ENCODE measurements around the gene PLPPR1.

- TF ChIP-seq POLR2A (IDR thresholded peaks at IDR 0.05) (no peak), CTCF (IDR thresholded peaks at IDR 0.05) (no peak)
These were observed 168.5 kb downstream of the PLPPR1 start for GRCh38 chr9:101197026-101197425.
